ENCODE results near the gene ROBO1. TPM values are rescaled to one million over a fixed set of nuclear protein-coding genes. Genes with fewer than 3 reads are reported as not detected.
A peak's percentile ranks its signal among the peaks of the same experiment; 100 is the strongest.

ROBO1 gene
- total and polyA plus RNA-seq, 2 of the 8 experiments (the other 6 are each of a cell fraction or from before 2014, with no cell fraction given) = 51.4 to 91.0 TPM

DNA sequence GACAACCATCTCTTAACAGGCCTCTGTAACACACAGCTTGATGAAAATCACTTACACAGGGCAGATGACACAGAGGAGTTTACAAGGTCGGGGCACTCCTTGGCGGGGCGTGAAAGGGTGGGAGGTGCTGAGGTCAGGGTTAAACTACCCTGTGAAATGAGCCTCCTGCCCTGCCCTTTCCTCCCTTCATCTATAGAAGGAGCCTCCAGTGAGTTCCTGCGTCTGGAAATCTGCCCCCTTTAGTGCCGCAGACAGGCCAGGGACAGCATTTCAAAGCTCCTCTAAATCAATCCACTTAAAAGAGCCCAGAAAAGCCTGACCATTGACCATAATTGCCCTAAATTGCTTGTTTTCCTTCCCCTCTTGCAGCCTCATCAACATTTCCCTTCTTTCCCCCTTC lies 1.9 kb downstream of the ROBO1 start:
- POLR2A ChIA-PET (ENCODE audit: partially characterized antibody) = no interaction called here
- CTCF ChIA-PET (ENCODE audit: partially characterized antibody) = interaction anchor here (1.1 to 1.8 kb wide), 3 partner anchors 10 to 248 kb away, joined by 3 to 5 read pairs (median 4); no protein-coding TSS in a partner anchor
- H3K4me2 ChIP-seq (ENCODE audit: insufficient read depth in 1 of 2, low read depth in 2 of 2, low read length in 2 of 2) = peak overlapping the region; percentile 92 to 97

More for the DNA sequence above, 1.9 kb downstream of the ROBO1 start:
- peak overlapping the region; percentile 51 to 69 (median 54); a peak in 7 of 8 replicates for H3K4me3 ChIP-seq (ENCODE audit: extremely low read depth in 1 of 4, insufficient read depth in 2 of 4, low read depth in 3 of 4, low read length in 4 of 4)
- H2BK5ac ChIP-seq (ENCODE audit: low read depth, low read length) = no peak overlapping the region
- no peak overlapping the region for H4K91ac ChIP-seq (replicated peaks; ENCODE audit: insufficient read length, low read length)
- no peak overlapping the region for H3K27ac ChIP-seq (ENCODE audit: low read depth, low read length)
- H3K9me3 ChIP-seq (ENCODE audit: insufficient read depth in 2 of 2, low read depth in 1 of 2, low read length in 1 of 2) = no peaks in the 10 kb centered on the region
- no peak overlapping the region for H3K56ac ChIP-seq (replicated peaks; ENCODE audit: insufficient read length, low read depth, low read length)
- no peak for DNase-seq (ENCODE audit: low read depth in 1 of 2, low spot score in 2 of 2)
- no peak for TF ChIP-seq POLR2A (IDR thresholded peaks at IDR 0.05; ENCODE audit: control extremely low read depth in 1 of 2, low read depth in 2 of 2, low read length in 2 of 2)
- TF ChIP-seq SIX5 (IDR thresholded peaks at IDR 0.05; ENCODE audit: low read depth, low read length) = no peak
- TF ChIP-seq GTF2F1 (IDR thresholded peaks at IDR 0.05; ENCODE audit: borderline replicate concordance, low read depth, low read length) = no peak
- peaks cover 15 to 35% (median 27%) of the 10 kb centered on the region in 4 experiments for H3K27me3 ChIP-seq (replicated peaks in 1 of 4; ENCODE audit: control insufficient read depth in 3 of 4, extremely low read depth in 1 of 4, insufficient read depth in 3 of 4, low read length in 3 of 4)
- no peaks in the 10 kb centered on the region for H4K20me1 ChIP-seq (replicated peaks in 1 of 2; ENCODE audit: control insufficient read depth in 1 of 2, insufficient read depth in 2 of 2, low read length in 2 of 2)
- no peak overlapping the region for H3K9ac ChIP-seq (replicated peaks in 1 of 4; ENCODE audit: extremely low read depth in 1 of 4, low read depth in 3 of 4, low read length in 3 of 4)
- peaks cover 16% of the 10 kb centered on the region for H3K23me2 ChIP-seq (ENCODE audit: low read depth, low read length)
- WGBS, 2 experiments (ENCODE audit: extremely low coverage in 1 of 2, insufficient coverage in 1 of 2, insufficient read length in 1 of 2, insufficient replicate concordance in 2 of 2, low coverage in 1 of 2, low lambda C conversion rate in 2 of 2, missing lambda C conversion rate in 1 of 2) = 30% methylated on average over 5 of the region's 5 CpGs; no CpG with 5 or more reads in 1 of the 2 experiments
- H3K4me1 ChIP-seq (replicated peaks in 1 of 4; ENCODE audit: control insufficient read depth in 3 of 4, insufficient read depth in 4 of 4, low read length in 3 of 4) = peaks cover 0 to 9% (median 4%) of the 10 kb centered on the region in 4 experiments; a peak in 6 of 7 replicates
- no peak overlapping the region for H3K4ac ChIP-seq (replicated peaks; ENCODE audit: insufficient read length, low read depth, low read length)
- no peak overlapping the region for H3K23ac ChIP-seq (ENCODE audit: insufficient read length)
- no peak overlapping the region for H2BK120ac ChIP-seq (replicated peaks; ENCODE audit: low read depth, low read length)
- no peak overlapping the region for H2AK5ac ChIP-seq (ENCODE audit: low read depth, low read length)
- no peak for FAIRE-seq
- no peak overlapping the region for H3K14ac ChIP-seq (ENCODE audit: insufficient read length)
- H2BK12ac ChIP-seq (ENCODE audit: low read depth, low read length) = no peak overlapping the region
- H4K5ac ChIP-seq (ENCODE audit: insufficient read length, low read depth, low read length) = no peak overlapping the region
- H2AFZ ChIP-seq (ENCODE audit: low read length) = peak overlapping the region; percentile 71; the same call in 1 of the 2 replicates
- no peak overlapping the region for H4K8ac ChIP-seq (ENCODE audit: extremely low read depth, insufficient read depth, low read length)
- H3K79me1 ChIP-seq (ENCODE audit: low read depth, low read length) = no peaks in the 10 kb centered on the region
- no peak overlapping the region for H2BK20ac ChIP-seq (ENCODE audit: low read length)
- H3K36me3 ChIP-seq (ENCODE audit: control insufficient read depth in 2 of 4, insufficient read depth in 4 of 4, low read length in 3 of 4) = no peaks in the 10 kb centered on the region
- no peak overlapping the region for H2BK15ac ChIP-seq (ENCODE audit: low read length)
- H3K79me2 ChIP-seq (ENCODE audit: control insufficient read depth in 1 of 2, insufficient read depth in 2 of 2, low read length in 2 of 2) = no peaks in the 10 kb centered on the region
- H3K18ac ChIP-seq (ENCODE audit: extremely low read depth, low read length) = no peak overlapping the region
